Measurements from ENCODE around the gene PLEKHA8.

DNA sequence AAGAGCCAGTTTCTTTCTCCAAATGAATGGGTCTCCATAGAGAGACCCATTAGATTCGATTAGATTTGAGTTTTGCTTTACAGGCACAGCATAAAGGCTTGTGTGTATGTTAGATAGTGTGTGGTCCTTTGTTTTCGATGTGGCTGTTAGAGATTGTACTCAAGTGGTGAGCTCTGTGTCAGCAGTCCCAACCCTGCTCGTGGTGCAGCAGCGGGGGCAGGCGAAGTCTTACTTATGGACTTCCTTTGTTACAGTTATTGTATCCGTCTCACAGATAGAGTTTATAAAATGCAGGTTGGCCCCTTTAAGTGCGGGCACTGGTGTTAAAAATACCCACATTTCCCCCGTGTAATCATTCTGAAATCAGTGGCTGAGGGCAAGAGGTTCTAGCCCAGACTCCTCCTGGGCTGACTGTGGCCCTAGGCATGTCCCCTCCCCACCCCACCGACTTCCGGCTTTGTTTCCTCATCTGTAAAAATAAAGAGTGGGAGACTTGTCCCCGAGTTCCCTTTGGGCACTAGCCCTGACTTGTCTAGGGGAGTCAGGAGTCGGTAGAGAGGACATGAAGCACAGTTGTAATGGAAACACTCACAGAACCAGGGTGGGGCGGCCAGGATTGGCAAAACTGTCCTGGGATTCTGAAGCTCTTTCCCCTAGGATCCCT lies 135.2 kb downstream of the PLEKHA8 start:
- TF ChIP-seq, protein P1, sequence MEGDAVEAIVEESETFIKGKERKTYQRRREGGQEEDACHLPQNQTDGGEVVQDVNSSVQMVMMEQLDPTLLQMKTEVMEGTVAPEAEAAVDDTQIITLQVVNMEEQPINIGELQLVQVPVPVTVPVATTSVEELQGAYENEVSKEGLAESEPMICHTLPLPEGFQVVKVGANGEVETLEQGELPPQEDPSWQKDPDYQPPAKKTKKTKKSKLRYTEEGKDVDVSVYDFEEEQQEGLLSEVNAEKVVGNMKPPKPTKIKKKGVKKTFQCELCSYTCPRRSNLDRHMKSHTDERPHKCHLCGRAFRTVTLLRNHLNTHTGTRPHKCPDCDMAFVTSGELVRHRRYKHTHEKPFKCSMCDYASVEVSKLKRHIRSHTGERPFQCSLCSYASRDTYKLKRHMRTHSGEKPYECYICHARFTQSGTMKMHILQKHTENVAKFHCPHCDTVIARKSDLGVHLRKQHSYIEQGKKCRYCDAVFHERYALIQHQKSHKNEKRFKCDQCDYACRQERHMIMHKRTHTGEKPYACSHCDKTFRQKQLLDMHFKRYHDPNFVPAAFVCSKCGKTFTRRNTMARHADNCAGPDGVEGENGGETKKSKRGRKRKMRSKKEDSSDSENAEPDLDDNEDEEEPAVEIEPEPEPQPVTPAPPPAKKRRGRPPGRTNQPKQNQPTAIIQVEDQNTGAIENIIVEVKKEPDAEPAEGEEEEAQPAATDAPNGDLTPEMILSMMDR (IDR thresholded peaks at IDR 0.05) = no peak
- TF ChIP-seq POLR2A (IDR thresholded peaks at IDR 0.05) = no peak

Data from transverse colon (tissue), 3 donors.